ENCODE measurements around the gene SOX8.

Gene SOX8

GRCh38 chr16:983044-984030 lies 1.8 kb downstream of the SOX8 start:
- H3K9me3 ChIP-seq (ENCODE audit: control insufficient read depth, insufficient read depth, low read depth, low read length): no peaks in the 10 kb centered on the region
- POLR2A ChIA-PET: interaction anchor here (1.2 to 1.8 kb wide), 2 partner anchors 14 kb away, joined by 4 read pairs; no protein-coding TSS in a partner anchor
- H3K36me3 ChIP-seq (ENCODE audit: control insufficient read depth in 2 of 2, insufficient read depth in 1 of 2, low read length in 2 of 2): no peaks in the 10 kb centered on the region
- H3K4me3 ChIP-seq (ENCODE audit: low read depth, low read length): no peak overlapping the region
- CTCF ChIA-PET: interaction anchor here (0.5 to 1.4 kb wide), 4 partner anchors 65 to 288 kb away, joined by 3 to 4 read pairs (median 3); no protein-coding TSS in a partner anchor
- 0 out of 2 replicates have a peak, but pooled peaks have one; percentile 60 for TF ChIP-seq ZNF600 (tag by site-specific recombination; IDR thresholded peaks at IDR 0.05)
- TF ChIP-seq, protein P1, sequence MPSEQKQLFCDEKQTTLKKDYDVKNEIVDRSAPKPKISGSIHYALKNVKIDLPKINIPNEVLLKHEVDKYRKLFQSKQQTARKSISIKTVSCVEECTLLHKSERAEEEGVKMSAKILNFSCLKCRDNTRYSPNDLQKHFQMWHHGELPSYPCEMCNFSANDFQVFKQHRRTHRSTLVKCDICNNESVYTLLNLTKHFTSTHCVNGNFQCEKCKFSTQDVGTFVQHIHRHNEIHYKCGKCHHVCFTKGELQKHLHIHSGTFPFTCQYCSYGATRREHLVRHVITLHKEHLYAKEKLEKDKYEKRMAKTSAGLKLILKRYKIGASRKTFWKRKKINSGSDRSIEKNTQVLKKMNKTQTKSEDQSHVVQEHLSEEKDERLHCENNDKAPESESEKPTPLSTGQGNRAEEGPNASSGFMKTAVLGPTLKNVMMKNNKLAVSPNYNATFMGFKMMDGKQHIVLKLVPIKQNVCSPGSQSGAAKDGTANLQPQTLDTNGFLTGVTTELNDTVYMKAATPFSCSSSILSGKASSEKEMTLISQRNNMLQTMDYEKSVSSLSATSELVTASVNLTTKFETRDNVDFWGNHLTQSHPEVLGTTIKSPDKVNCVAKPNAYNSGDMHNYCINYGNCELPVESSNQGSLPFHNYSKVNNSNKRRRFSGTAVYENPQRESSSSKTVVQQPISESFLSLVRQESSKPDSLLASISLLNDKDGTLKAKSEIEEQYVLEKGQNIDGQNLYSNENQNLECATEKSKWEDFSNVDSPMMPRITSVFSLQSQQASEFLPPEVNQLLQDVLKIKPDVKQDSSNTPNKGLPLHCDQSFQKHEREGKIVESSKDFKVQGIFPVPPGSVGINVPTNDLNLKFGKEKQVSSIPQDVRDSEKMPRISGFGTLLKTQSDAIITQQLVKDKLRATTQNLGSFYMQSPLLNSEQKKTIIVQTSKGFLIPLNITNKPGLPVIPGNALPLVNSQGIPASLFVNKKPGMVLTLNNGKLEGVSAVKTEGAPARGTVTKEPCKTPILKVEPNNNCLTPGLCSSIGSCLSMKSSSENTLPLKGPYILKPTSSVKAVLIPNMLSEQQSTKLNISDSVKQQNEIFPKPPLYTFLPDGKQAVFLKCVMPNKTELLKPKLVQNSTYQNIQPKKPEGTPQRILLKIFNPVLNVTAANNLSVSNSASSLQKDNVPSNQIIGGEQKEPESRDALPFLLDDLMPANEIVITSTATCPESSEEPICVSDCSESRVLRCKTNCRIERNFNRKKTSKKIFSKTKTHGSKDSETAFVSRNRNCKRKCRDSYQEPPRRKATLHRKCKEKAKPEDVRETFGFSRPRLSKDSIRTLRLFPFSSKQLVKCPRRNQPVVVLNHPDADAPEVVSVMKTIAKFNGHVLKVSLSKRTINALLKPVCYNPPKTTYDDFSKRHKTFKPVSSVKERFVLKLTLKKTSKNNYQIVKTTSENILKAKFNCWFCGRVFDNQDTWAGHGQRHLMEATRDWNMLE (tag by site-specific recombination; conservative IDR thresholded peaks at IDR 0.05; ENCODE audit: low read depth): no peak
- H3K27ac ChIP-seq (ENCODE audit: extremely low read depth, low read depth, low read length): no peak overlapping the region
- no peaks in the 10 kb centered on the region for H3K4me1 ChIP-seq (ENCODE audit: control insufficient read depth, insufficient read depth, low read length)

DNA sequence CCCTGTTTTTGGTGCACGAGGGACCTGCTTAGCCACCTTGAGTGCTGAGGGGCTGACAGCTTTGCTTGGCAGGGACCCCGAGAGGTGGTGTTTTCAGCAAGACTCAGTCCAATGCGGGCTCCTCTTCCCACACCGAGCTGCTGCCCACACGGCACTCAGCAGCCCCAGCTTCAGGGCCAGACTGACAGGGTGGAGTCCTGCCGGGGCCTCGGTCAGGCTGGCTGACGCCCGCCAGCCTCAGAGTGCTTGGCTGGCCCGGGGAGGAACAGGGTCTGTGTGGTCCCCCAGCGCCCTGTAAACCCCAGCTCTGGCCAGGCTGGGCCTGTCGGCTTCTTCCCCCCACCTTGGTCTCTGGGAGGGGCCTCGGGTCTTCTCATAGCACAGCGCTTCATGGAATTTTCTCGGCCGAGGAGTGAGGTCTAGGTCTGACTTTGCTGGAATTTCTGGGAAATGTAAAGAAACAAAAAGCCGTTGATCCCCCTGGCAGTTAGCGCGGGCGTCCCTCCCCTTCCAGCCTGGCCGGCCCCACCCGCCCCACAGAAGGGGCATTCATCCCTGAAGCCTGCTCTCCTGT lies 2.6 kb downstream of the SOX8 start:
- ChIA-PET CTCF (interaction anchor here (0.7 to 1.4 kb wide), 2 partner anchors 64 to 71 kb away, joined by 3 to 4 read pairs; no protein-coding TSS in a partner anchor), POLR2A (interaction anchor here (1.2 kb wide), 1 partner anchor 13 kb away, joined by 4 read pairs; no protein-coding TSS in a partner anchor)
- H3K4me1 ChIP-seq (ENCODE audit: control insufficient read depth, insufficient read depth, low read length): no peaks in the 10 kb centered on the region
- TF ChIP-seq ZFHX2 (tag by site-specific recombination; conservative IDR thresholded peaks at IDR 0.05) (peak; percentile 35; the same call in 1 of the 2 replicates), ZNF133 (tag by site-specific recombination; IDR thresholded peaks at IDR 0.05) (no peak)
- no peaks in the 10 kb centered on the region for H3K36me3 ChIP-seq (ENCODE audit: control insufficient read depth in 2 of 2, insufficient read depth in 1 of 2, low read length in 2 of 2)
- no peaks in the 10 kb centered on the region for H3K9me3 ChIP-seq (ENCODE audit: control insufficient read depth, insufficient read depth, low read depth, low read length)
- H3K4me3 ChIP-seq (ENCODE audit: low read depth, low read length): no peak overlapping the region
- no peak overlapping the region for H3K27ac ChIP-seq (ENCODE audit: extremely low read depth, low read depth, low read length)

DNA sequence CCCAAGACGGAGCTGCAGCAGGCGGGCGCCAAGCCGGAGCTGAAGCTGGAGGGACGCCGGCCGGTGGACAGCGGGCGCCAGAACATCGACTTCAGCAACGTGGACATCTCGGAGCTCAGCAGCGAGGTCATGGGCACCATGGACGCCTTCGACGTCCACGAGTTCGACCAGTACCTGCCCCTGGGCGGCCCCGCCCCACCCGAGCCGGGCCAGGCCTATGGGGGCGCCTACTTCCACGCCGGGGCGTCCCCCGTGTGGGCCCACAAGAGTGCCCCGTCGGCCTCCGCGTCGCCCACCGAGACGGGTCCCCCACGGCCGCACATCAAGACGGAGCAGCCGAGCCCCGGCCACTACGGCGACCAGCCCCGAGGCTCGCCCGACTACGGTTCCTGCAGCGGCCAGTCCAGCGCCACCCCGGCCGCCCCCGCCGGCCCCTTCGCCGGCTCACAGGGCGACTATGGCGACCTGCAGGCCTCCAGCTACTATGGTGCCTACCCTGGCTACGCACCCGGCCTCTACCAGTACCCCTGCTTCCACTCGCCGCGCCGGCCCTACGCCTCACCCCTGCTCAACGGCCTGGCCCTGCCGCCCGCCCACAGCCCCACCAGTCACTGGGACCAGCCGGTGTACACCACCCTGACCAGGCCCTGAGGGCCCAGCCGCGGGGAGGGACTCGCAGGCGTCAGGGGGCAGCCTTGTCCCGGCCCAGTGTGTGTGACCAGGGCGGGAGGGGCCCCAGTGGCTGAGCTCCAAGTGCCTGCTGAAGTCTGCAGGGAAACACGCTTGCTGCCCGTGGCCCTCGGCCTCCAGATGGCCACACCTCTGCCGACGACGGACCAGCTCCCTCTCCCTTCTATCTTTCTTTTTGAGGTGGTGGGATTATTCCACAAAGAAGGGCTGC lies 3.4 kb downstream of the SOX8 start:
- Histone ChIP-seq H3K9me3 (ENCODE audit: control insufficient read depth, insufficient read depth, low read depth, low read length) (no peaks in the 10 kb centered on the region), H3K36me3 (ENCODE audit: control insufficient read depth in 2 of 2, insufficient read depth in 1 of 2, low read length in 2 of 2) (no peaks in the 10 kb centered on the region), H3K4me3 (ENCODE audit: low read depth, low read length) (no peak overlapping the region), H3K4me1 (ENCODE audit: control insufficient read depth, insufficient read depth, low read length) (no peaks in the 10 kb centered on the region), H3K27ac (ENCODE audit: extremely low read depth, low read depth, low read length) (no peak overlapping the region)
- POLR2A ChIA-PET: interaction anchor here (1.1 to 1.2 kb wide), 2 partner anchors 12 to 13 kb away, joined by 3 to 4 read pairs; no protein-coding TSS in a partner anchor
- CTCF ChIA-PET: interaction anchor here (1.4 kb wide), 1 partner anchor 70 kb away, joined by 4 read pairs; no protein-coding TSS in a partner anchor
- TF ChIP-seq SCRT2 (tag by site-specific recombination; IDR thresholded peaks at IDR 0.05) (no peak), ZNF707 (tag by site-specific recombination; IDR thresholded peaks at IDR 0.05) (no peak), ZNF114 (tag by site-specific recombination; IDR thresholded peaks at IDR 0.05) (no peak), KLF10 (tag by site-specific recombination; IDR thresholded peaks at IDR 0.05) (no peak), ZBTB6 (tag by site-specific recombination; IDR thresholded peaks at IDR 0.05) (no peak), MEIS1 (CRISPR knock-in tag; IDR thresholded peaks at IDR 0.05; ENCODE audit: borderline replicate concordance) (no peak), PRDM1 (tag by site-specific recombination; IDR thresholded peaks at IDR 0.05) (no peak)
- TF ChIP-seq, protein P2, sequence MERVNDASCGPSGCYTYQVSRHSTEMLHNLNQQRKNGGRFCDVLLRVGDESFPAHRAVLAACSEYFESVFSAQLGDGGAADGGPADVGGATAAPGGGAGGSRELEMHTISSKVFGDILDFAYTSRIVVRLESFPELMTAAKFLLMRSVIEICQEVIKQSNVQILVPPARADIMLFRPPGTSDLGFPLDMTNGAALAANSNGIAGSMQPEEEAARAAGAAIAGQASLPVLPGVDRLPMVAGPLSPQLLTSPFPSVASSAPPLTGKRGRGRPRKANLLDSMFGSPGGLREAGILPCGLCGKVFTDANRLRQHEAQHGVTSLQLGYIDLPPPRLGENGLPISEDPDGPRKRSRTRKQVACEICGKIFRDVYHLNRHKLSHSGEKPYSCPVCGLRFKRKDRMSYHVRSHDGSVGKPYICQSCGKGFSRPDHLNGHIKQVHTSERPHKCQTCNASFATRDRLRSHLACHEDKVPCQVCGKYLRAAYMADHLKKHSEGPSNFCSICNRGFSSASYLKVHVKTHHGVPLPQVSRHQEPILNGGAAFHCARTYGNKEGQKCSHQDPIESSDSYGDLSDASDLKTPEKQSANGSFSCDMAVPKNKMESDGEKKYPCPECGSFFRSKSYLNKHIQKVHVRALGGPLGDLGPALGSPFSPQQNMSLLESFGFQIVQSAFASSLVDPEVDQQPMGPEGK (tag by site-specific recombination; IDR thresholded peaks at IDR 0.05): no peak
- TF ChIP-seq, protein P3, sequence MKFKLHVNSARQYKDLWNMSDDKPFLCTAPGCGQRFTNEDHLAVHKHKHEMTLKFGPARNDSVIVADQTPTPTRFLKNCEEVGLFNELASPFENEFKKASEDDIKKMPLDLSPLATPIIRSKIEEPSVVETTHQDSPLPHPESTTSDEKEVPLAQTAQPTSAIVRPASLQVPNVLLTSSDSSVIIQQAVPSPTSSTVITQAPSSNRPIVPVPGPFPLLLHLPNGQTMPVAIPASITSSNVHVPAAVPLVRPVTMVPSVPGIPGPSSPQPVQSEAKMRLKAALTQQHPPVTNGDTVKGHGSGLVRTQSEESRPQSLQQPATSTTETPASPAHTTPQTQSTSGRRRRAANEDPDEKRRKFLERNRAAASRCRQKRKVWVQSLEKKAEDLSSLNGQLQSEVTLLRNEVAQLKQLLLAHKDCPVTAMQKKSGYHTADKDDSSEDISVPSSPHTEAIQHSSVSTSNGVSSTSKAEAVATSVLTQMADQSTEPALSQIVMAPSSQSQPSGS (tag by site-specific recombination; IDR thresholded peaks at IDR 0.05; ENCODE audit: low read depth): no peak

Data from HEK293 (cell line).